SK-N-SH treated with all-trans-retinoic acid at 6 μM for 48 hours (cell line): Measurements from ENCODE around the gene LDHD.

Experiments
- ATAC-seq: fragments of 200-7000 bp; cut with Tn5 transposase; 3 replicates; pipeline ENCODE4 v1.9.1; 2020; ENCODE audit warnings: mild to moderate bottlenecking, moderate library complexity
- ARNTL ChIP-seq: fragments of 450-650 bp; formaldehyde crosslinking; IDR thresholded peaks from 2 replicates; pipeline ENCODE4 v1.5.0; 2020; ENCODE audit warnings: low read depth, mild to moderate bottlenecking, moderate library complexity, borderline replicate concordance
- BACH2 ChIP-seq: fragments of 250-450 bp; sonication (Bioruptor Pico); IDR thresholded peaks from 2 replicates; pipeline ENCODE4 v1.9.0; 2021; ENCODE audit warnings: mild to moderate bottlenecking, borderline replicate concordance
- CSDC2 ChIP-seq: fragments of 250-450 bp; sonication (Bioruptor Pico); IDR thresholded peaks from 2 replicates; pipeline ENCODE4 v1.5.0; 2020; ENCODE audit warnings: mild to moderate bottlenecking, moderate library complexity
- ESRRG ChIP-seq: fragments of 250-450 bp; sonication (Bioruptor Pico); IDR thresholded peaks from 2 replicates; pipeline ENCODE4 v1.6.1; 2021; ENCODE audit warnings: mild to moderate bottlenecking
- GLIS3 ChIP-seq: fragments of 250-450 bp; sonication (Bioruptor Pico); IDR thresholded peaks from 2 replicates; pipeline ENCODE4 v1.5.0; 2020; ENCODE audit warnings: mild to moderate bottlenecking, moderate library complexity
- OSR1 ChIP-seq: fragments of 250-450 bp; sonication (Bioruptor Pico); IDR thresholded peaks from 2 replicates; pipeline ENCODE4 v1.8.0; 2022; ENCODE audit warnings: moderate library complexity, mild to moderate bottlenecking, inconsistent platforms
- RARB ChIP-seq: fragments of 250-450 bp; sonication (Bioruptor Pico); IDR thresholded peaks from 2 replicates; pipeline ENCODE4 v1.8.0; 2021; ENCODE audit warnings: mild to moderate bottlenecking, moderate library complexity
- TCF4 ChIP-seq: fragments of 250-450 bp; sonication (Bioruptor Pico); IDR thresholded peaks from 2 replicates; pipeline ENCODE4 v1.8.0; 2021; ENCODE audit warnings: mild to moderate bottlenecking, moderate library complexity, borderline replicate concordance
- ZC3H10 ChIP-seq: fragments of 250-450 bp; sonication (Bioruptor Pico); IDR thresholded peaks from 2 replicates; pipeline ENCODE4 v1.5.1; 2021; ENCODE audit warnings: mild to moderate bottlenecking, moderate library complexity
- ZFP3 ChIP-seq: fragments of 250-450 bp; sonication (Bioruptor Pico); IDR thresholded peaks from 2 replicates; pipeline ENCODE4 v1.5.0; 2020; ENCODE audit warnings: mild to moderate bottlenecking, moderate library complexity
- ZFP30 ChIP-seq: fragments of 450-650 bp; formaldehyde crosslinking; IDR thresholded peaks from 2 replicates; pipeline ENCODE4 v1.5.0; 2022; ENCODE audit warnings: mild to moderate bottlenecking, moderate library complexity
- ZNF70 ChIP-seq: fragments of 450-650 bp; formaldehyde crosslinking; IDR thresholded peaks from 2 replicates; pipeline ENCODE4 v1.5.0; 2020; ENCODE audit warnings: mild to moderate bottlenecking, moderate library complexity
- ZNF8 ChIP-seq: fragments of 450-650 bp; formaldehyde crosslinking; IDR thresholded peaks from 2 replicates; pipeline ENCODE4 v1.5.0; 2020; ENCODE audit warnings: mild to moderate bottlenecking, moderate library complexity
- TF ChIP-seq, protein P1 (sequence below): fragments of 250-450 bp; sonication (Bioruptor Pico); IDR thresholded peaks from 2 replicates; pipeline ENCODE4 v1.5.0; 2020; ENCODE audit warnings: mild to moderate bottlenecking, moderate library complexity
- TF ChIP-seq, protein P2 (sequence below): fragments of 250-450 bp; sonication (Bioruptor Pico); IDR thresholded peaks from 2 replicates; pipeline ENCODE4 v1.5.1; 2020; ENCODE audit warnings: low read depth, mild to moderate bottlenecking, moderate library complexity
- TF ChIP-seq, protein P3 (sequence below): fragments of 250-450 bp; sonication (Bioruptor Pico); IDR thresholded peaks from 2 replicates; pipeline ENCODE4 v1.8.0; 2021; ENCODE audit warnings: low read depth, mild to moderate bottlenecking, moderate library complexity, borderline replicate concordance
- TF ChIP-seq, protein P4 (sequence below): fragments of 250-450 bp; sonication (Bioruptor Pico); IDR thresholded peaks from 2 replicates; pipeline ENCODE4 v1.5.1; 2021; ENCODE audit warnings: mild to moderate bottlenecking, moderate library complexity

The LDHD gene

DNA sequence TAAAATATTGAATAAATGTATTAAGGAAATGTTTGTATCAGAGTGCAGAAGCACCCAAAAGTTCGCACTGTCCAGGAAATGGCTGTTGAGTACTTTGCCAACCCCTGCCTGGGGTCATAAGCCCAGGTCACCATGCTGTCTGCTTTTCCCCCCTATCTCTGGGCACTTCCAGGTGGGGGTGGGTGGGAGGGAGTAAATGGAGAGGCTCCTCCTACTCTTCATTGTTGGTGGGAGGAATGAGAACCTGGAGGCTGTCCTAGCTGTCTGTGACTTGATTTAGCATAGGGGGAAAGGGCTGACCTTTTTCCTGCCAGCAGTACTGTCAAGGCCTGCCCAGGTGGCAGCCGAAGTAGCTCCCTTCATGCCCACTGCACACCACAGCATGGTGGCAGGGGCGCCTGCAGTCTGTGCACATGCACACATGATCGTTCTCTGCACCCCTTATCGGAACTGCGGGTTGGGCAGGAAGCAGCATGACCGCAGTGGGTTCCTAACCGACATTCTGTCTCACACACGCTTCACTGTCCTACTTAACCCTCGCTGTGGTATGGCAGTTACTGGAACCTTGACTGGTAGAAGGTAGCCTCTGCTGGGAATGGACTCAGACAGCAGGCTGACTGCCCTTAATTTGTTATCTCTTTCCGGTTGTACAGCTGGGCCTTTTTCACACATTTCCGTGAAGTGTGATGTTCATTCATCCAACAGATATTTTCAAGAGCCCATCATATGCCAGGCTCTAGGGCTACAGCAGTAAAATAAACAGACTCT is 41.5 kb downstream of the LDHD start:
- ATAC-seq, result no peak
- TF ChIP-seq ZFP3 (CRISPR knock-in tag), result no peak
- TF ChIP-seq TCF4 (CRISPR knock-in tag), result no peak
- no peak for TF ChIP-seq ZNF70 (CRISPR knock-in tag)
- no peak for TF ChIP-seq OSR1
- no peak for TF ChIP-seq BACH2 (CRISPR knock-in tag)
- no peak for TF ChIP-seq ESRRG (CRISPR knock-in tag)
- TF ChIP-seq ARNTL, result no peak
- TF ChIP-seq, protein P1, sequence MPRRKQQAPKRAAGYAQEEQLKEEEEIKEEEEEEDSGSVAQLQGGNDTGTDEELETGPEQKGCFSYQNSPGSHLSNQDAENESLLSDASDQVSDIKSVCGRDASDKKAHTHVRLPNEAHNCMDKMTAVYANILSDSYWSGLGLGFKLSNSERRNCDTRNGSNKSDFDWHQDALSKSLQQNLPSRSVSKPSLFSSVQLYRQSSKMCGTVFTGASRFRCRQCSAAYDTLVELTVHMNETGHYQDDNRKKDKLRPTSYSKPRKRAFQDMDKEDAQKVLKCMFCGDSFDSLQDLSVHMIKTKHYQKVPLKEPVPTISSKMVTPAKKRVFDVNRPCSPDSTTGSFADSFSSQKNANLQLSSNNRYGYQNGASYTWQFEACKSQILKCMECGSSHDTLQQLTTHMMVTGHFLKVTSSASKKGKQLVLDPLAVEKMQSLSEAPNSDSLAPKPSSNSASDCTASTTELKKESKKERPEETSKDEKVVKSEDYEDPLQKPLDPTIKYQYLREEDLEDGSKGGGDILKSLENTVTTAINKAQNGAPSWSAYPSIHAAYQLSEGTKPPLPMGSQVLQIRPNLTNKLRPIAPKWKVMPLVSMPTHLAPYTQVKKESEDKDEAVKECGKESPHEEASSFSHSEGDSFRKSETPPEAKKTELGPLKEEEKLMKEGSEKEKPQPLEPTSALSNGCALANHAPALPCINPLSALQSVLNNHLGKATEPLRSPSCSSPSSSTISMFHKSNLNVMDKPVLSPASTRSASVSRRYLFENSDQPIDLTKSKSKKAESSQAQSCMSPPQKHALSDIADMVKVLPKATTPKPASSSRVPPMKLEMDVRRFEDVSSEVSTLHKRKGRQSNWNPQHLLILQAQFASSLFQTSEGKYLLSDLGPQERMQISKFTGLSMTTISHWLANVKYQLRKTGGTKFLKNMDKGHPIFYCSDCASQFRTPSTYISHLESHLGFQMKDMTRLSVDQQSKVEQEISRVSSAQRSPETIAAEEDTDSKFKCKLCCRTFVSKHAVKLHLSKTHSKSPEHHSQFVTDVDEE, result no peak
- no peak for TF ChIP-seq RARB (CRISPR knock-in tag)

DNA sequence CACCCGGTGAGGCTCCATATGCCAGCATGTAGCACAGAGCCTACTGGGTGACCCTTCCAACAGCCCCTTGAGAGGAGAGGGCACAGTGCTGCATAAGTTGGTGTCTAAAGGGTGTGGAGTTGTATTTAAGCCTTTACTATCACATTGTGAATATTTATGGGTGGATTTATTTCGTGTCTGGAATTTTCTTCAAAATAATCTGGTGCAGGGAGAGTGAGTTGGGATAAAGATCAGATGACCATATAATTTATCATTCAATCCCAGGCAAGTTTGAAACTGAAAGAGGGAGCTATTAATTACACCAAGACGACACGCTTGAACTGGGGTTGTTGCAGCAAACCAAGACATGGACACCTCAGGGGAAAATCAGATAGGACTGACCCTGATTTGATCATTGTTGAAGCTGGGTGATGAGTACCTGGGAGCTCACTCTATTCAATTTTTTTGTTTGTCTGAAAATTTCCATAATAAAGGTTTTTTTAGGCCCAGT is 42.2 kb downstream of the LDHD start:
- no peak for ATAC-seq
- TF ChIP-seq ZNF70 (CRISPR knock-in tag) (no peak), GLIS3 (CRISPR knock-in tag) (no peak), BACH2 (CRISPR knock-in tag) (no peak), CSDC2 (CRISPR knock-in tag) (no peak), ZNF8 (no peak)
- TF ChIP-seq, protein P2, sequence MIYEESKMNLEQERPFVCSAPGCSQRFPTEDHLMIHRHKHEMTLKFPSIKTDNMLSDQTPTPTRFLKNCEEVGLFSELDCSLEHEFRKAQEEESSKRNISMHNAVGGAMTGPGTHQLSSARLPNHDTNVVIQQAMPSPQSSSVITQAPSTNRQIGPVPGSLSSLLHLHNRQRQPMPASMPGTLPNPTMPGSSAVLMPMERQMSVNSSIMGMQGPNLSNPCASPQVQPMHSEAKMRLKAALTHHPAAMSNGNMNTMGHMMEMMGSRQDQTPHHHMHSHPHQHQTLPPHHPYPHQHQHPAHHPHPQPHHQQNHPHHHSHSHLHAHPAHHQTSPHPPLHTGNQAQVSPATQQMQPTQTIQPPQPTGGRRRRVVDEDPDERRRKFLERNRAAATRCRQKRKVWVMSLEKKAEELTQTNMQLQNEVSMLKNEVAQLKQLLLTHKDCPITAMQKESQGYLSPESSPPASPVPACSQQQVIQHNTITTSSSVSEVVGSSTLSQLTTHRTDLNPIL, result no peak
- TF ChIP-seq, protein P3, sequence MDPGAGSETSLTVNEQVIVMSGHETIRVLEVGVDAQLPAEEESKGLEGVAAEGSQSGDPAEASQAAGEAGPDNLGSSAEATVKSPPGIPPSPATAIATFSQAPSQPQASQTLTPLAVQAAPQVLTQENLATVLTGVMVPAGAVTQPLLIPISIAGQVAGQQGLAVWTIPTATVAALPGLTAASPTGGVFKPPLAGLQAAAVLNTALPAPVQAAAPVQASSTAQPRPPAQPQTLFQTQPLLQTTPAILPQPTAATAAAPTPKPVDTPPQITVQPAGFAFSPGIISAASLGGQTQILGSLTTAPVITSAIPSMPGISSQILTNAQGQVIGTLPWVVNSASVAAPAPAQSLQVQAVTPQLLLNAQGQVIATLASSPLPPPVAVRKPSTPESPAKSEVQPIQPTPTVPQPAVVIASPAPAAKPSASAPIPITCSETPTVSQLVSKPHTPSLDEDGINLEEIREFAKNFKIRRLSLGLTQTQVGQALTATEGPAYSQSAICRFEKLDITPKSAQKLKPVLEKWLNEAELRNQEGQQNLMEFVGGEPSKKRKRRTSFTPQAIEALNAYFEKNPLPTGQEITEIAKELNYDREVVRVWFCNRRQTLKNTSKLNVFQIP, result no peak

DNA sequence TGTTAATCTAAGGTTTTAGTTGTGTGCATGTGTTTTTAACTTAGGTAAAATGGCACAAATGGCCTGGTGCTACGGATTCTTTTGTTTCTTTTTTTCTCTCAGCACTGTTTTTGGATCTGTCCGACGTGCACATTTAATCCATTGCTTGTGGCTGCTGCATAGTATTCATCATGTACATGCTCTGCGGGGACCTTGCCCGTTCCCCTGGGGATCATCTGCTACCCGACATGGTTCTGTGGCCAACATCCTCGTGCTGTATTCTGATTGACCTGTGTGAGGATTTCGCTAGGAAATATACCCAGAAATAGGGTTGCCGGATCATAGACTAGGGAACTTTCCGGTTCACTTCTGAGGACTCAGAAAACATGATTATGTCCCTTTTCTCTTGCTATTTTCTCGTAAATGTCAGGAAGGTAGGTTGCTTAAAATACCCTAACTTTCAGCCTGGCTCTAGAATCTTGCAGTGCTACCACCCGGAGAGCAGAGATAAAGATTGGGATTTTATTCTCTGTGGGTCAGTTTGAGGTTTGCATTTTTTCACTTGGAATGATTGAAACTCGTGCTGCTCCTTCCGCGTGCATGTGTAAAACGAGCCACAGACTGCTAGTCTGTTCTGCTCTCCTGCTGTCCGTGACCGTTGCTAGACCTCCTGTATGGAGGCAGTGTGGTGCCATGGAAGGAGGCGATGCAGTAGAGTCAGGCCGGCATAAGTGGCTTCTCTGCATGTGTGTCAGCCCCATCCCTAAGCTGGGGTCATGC is 42.9 kb downstream of the LDHD start:
- TF ChIP-seq ZFP3 (CRISPR knock-in tag) (no peak), ZFP30 (no peak)
- TF ChIP-seq, all 23 proteins: peak for 0
- ATAC-seq, result no peak

DNA sequence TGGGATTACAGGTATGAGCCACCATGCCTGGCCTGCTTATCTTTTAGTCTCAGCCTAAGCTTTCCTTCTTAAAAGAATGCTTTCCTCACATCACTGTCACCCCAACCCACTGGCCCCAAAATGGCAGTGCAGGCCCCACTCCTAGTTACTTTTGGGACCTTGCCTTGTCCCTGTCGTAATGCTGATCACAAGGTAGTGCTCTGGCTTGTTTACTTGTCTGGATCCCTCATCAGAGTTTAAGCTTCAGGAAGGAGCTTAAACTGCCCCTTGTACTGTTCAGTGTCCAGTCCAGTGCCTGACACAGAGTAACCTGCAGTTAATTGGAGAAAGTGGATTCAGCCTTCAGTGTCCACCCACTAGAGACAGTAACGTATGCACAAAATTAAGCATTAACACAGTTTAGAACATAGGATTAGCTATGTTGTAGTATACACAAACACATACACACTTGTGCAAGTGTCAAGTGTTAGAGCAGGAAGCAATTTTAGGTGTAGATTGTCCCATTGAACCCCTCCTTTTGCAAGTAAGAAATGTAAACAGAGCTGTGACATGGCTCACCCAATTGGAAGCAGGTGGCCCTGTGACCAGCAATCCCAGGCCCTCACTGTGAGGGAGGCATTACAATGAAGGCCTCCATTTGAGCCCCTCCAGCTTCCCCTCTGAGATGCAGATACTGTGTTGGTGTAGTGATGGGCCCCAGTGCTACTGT is 44.2 kb downstream of the LDHD start:
- ATAC-seq, result no peak

More for the DNA sequence above, 44.2 kb downstream of the LDHD start:
- TF ChIP-seq RARB (CRISPR knock-in tag) (no peak), TCF4 (CRISPR knock-in tag) (no peak), BACH2 (CRISPR knock-in tag) (no peak), CSDC2 (CRISPR knock-in tag) (no peak), ARNTL (no peak), ZC3H10 (CRISPR knock-in tag) (no peak)
- TF ChIP-seq, protein P4, sequence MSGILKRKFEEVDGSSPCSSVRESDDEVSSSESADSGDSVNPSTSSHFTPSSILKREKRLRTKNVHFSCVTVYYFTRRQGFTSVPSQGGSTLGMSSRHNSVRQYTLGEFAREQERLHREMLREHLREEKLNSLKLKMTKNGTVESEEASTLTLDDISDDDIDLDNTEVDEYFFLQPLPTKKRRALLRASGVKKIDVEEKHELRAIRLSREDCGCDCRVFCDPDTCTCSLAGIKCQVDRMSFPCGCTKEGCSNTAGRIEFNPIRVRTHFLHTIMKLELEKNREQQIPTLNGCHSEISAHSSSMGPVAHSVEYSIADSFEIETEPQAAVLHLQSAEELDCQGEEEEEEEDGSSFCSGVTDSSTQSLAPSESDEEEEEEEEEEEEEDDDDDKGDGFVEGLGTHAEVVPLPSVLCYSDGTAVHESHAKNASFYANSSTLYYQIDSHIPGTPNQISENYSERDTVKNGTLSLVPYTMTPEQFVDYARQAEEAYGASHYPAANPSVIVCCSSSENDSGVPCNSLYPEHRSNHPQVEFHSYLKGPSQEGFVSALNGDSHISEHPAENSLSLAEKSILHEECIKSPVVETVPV, result no peak
- TF ChIP-seq, protein P1, result no peak
- TF ChIP-seq, all 23 proteins: peak for 0
